HepG2 (cell line): ENCODE results near the gene TTLL1. TPM values are rescaled to one million over a fixed set of nuclear protein-coding genes. Genes with fewer than 3 reads are reported as not detected.
A peak's percentile ranks its signal among the peaks of the same experiment; 100 is the strongest.

Source experiments
- ARNT2 ChIP-seq: sonication (generic); formaldehyde crosslinking; IDR thresholded peaks from 2 replicates; pipeline ENCODE4 v1.8.0; 2022; ENCODE audit warnings: mild to moderate bottlenecking, low read depth, missing genetic modification reagents, moderate library complexity
- ELF4 ChIP-seq: sonication (generic); formaldehyde crosslinking; IDR thresholded peaks from 2 replicates; pipeline ENCODE4 v1.5.0; 2020; ENCODE audit warnings: missing genetic modification reagents, mild to moderate bottlenecking, moderate library complexity, borderline replicate concordance
- EP300 ChIP-seq, 3 experiments: sonication (generic) in 1 of 3; formaldehyde crosslinking in 1 of 3; IDR thresholded peaks; 2 replicates each; pipeline versions ENCODE4 v1.5.1 to v1.6.1; 2011 to 2020; ENCODE audit warnings: low read depth in 2 of 3, low read length in 2 of 3, borderline replicate concordance in 1 of 3, improper control_type of control experiment in 1 of 3, mild to moderate bottlenecking in 1 of 3, missing genetic modification reagents in 1 of 3, moderate library complexity in 1 of 3
- HMG20A ChIP-seq: IDR thresholded peaks from 2 replicates; pipeline ENCODE4 v1.6.1; 2016; ENCODE audit warnings: borderline replicate concordance
- HNRNPL ChIP-seq: fragments of 200-400 bp; formaldehyde crosslinking; IDR thresholded peaks from 2 replicates; pipeline ENCODE4 v1.6.1; 2017; ENCODE audit warnings: mild to moderate bottlenecking, low read depth, low read length
- NFE2L1 ChIP-seq: sonication (generic); formaldehyde crosslinking; IDR thresholded peaks from 2 replicates; pipeline ENCODE4 v1.4.0; 2020; ENCODE audit warnings: missing genetic modification reagents, mild to moderate bottlenecking, borderline replicate concordance
- NKX3-1 ChIP-seq: sonication (generic); formaldehyde crosslinking; IDR thresholded peaks from 2 replicates; pipeline ENCODE4 v1.5.0; 2020; ENCODE audit warnings: missing genetic modification reagents
- ZFAT ChIP-seq: sonication (generic); formaldehyde crosslinking; conservative IDR thresholded peaks from 2 replicates; pipeline ENCODE4 v1.8.1; 2023; ENCODE audit warnings: missing genetic modification reagents, inconsistent platforms
- ZNF282 ChIP-seq: fragments of 450-650 bp; IDR thresholded peaks from 2 replicates; pipeline ENCODE4 v1.6.1; 2018; ENCODE audit not compliant: partially characterized antibody
- ZNF878 ChIP-seq: sonication (generic); formaldehyde crosslinking; IDR thresholded peaks from 2 replicates; pipeline ENCODE4 v1.8.1; 2023; ENCODE audit warnings: mild to moderate bottlenecking, missing genetic modification reagents, moderate library complexity
- ZSCAN22 ChIP-seq: sonication (generic); formaldehyde crosslinking; IDR thresholded peaks from 2 replicates; pipeline ENCODE4 v1.4.0; 2020; ENCODE audit warnings: mild to moderate bottlenecking, missing genetic modification reagents
- ZUFSP ChIP-seq: sonication (generic); formaldehyde crosslinking; IDR thresholded peaks from 2 replicates; pipeline ENCODE4 v1.9.0; 2021; ENCODE audit warnings: missing genetic modification reagents, mild to moderate bottlenecking, borderline replicate concordance
- polyA plus RNA-seq, 8 experiments: library from polyadenylated mRNA; depleted of rRNA in 3 of 8; stranded (reverse) in 7 of 8; unstranded in 1 of 8; fragments of >200 nt; fragmentation: Illumina TruSeq in 4 of 8; extraction: Trizol in 4 of 8; gene quantifications; 2 replicates each; pipeline versions ENCODE4 v1.2.1 to v1.2.3, GENCODE V29; 2011 to 2016; ENCODE audit warnings: low read depth in 4 of 8, missing spikeins in 1 of 8, mixed read lengths in 1 of 8; ENCODE audit not compliant: insufficient read depth in 1 of 8
- total RNA-seq, 5 experiments: library from RNA; depleted of rRNA; stranded (reverse); fragments of >200 nt; fragmentation: Illumina TruSeq; extraction: Trizol; gene quantifications; 2 replicates each; pipeline ENCODE4 v1.2.3, GENCODE V29; 2016; ENCODE audit warnings: low read depth in 1 of 5
- TF ChIP-seq, protein P1 (sequence below): IDR thresholded peaks from 2 replicates; pipeline ENCODE4 v1.6.1; 2016
- TF ChIP-seq, protein P2 (sequence below): IDR thresholded peaks from 2 replicates; pipeline ENCODE4 v1.4.0; 2020; ENCODE audit warnings: mild to moderate bottlenecking, missing genetic modification reagents
- TF ChIP-seq, protein P3 (sequence below): sonication (generic); formaldehyde crosslinking; IDR thresholded peaks from 2 replicates; pipeline ENCODE4 v1.4.0; 2020; ENCODE audit warnings: missing genetic modification reagents

TTLL1 gene
- total and polyA plus RNA-seq, 2 of the 13 experiments (the other 11 are each of a cell fraction or from before 2014, with no cell fraction given), result 1.6 to 5.3 TPM

DNA sequence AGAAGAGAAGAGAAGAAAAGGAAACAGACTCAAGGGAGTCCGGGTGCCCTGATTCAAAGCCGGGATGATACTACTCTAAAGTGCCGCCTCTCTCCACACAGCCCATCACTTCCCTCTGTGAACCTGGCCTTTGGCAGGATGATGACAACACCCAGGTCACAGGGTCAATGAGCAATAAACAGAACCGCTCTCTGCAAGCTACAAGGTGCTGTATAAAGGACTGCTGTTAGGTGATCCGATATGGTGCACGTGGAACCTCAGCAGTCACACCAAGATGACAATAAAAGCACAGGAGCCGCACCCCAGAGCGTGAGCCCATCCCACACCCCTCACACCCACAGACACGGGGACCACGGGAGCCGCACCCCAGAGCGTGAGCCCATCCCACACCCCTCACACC, 10.7 kb downstream of the TTLL1 start (continued):
- TF ChIP-seq, protein P1, sequence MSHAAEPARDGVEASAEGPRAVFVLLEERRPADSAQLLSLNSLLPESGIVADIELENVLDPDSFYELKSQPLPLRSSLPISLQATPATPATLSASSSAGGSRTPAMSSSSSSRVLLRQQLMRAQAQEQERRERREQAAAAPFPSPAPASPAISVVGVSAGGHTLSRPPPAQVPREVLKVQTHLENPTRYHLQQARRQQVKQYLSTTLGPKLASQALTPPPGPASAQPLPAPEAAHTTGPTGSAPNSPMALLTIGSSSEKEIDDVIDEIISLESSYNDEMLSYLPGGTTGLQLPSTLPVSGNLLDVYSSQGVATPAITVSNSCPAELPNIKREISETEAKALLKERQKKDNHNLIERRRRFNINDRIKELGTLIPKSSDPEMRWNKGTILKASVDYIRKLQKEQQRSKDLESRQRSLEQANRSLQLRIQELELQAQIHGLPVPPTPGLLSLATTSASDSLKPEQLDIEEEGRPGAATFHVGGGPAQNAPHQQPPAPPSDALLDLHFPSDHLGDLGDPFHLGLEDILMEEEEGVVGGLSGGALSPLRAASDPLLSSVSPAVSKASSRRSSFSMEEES (CRISPR knock-in tag), result peak; percentile 43; the same call in 1 of the 2 replicates
- TF ChIP-seq ZFAT (CRISPR knock-in tag) (no peak), ZUFSP (CRISPR knock-in tag) (no peak), ARNT2 (no peak), NKX3-1 (CRISPR knock-in tag) (no peak), NFE2L1 (CRISPR knock-in tag) (no peak), HMG20A (CRISPR knock-in tag) (peak; percentile 85), EP300 (IDR thresholded peaks at IDR 0.05; ENCODE audit: low read depth in 2 of 2, low read length in 2 of 2) (peak in 1 of 2 experiments; percentile 41; a peak in 1 of 4 replicates), EP300 (CRISPR knock-in tag; IDR thresholded peaks at IDR 0.05; ENCODE audit: borderline replicate concordance) (no peak; the same call in 1 of the 2 replicates), HNRNPL (no peak), ZSCAN22 (CRISPR knock-in tag) (no peak), ZNF282 (no peak), ZNF878 (CRISPR knock-in tag) (no peak), ELF4 (CRISPR knock-in tag) (no peak)
- TF ChIP-seq, protein P2, sequence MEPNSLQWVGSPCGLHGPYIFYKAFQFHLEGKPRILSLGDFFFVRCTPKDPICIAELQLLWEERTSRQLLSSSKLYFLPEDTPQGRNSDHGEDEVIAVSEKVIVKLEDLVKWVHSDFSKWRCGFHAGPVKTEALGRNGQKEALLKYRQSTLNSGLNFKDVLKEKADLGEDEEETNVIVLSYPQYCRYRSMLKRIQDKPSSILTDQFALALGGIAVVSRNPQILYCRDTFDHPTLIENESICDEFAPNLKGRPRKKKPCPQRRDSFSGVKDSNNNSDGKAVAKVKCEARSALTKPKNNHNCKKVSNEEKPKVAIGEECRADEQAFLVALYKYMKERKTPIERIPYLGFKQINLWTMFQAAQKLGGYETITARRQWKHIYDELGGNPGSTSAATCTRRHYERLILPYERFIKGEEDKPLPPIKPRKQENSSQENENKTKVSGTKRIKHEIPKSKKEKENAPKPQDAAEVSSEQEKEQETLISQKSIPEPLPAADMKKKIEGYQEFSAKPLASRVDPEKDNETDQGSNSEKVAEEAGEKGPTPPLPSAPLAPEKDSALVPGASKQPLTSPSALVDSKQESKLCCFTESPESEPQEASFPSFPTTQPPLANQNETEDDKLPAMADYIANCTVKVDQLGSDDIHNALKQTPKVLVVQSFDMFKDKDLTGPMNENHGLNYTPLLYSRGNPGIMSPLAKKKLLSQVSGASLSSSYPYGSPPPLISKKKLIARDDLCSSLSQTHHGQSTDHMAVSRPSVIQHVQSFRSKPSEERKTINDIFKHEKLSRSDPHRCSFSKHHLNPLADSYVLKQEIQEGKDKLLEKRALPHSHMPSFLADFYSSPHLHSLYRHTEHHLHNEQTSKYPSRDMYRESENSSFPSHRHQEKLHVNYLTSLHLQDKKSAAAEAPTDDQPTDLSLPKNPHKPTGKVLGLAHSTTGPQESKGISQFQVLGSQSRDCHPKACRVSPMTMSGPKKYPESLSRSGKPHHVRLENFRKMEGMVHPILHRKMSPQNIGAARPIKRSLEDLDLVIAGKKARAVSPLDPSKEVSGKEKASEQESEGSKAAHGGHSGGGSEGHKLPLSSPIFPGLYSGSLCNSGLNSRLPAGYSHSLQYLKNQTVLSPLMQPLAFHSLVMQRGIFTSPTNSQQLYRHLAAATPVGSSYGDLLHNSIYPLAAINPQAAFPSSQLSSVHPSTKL (CRISPR knock-in tag), result peak; percentile 75
- TF ChIP-seq, protein P3, sequence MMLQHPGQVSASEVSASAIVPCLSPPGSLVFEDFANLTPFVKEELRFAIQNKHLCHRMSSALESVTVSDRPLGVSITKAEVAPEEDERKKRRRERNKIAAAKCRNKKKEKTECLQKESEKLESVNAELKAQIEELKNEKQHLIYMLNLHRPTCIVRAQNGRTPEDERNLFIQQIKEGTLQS, result peak; percentile 58; the same call in 1 of the 2 replicates
